SK-N-SH (cell line): ENCODE measurements around the gene DUSP2. TPM values are rescaled to one million over a fixed set of nuclear protein-coding genes. Genes with fewer than 3 reads are reported as not detected.

Experiments
- CTCF ChIA-PET: fragments of 300-600, 350-600 bp; formaldehyde crosslinking; extraction: SDS; loops from one replicate; lab custom pipeline; 2021; lab: Yijun Ruan, JAX
- POLR2A ChIA-PET: fragments of 350-600 bp; sonication (Branson Sonifier 250); formaldehyde crosslinking; extraction: SDS; loops from one replicate; lab custom pipeline; 2020; ENCODE audit warnings: antibody characterized with exemption, inconsistent platforms; lab: Yijun Ruan, JAX
- DNase-seq: peaks from one replicate; pipeline ENCODE4 v3.0.0; 2012
- H2AFZ ChIP-seq: fragments of 200-600 bp; sonication (generic); 2 replicates; pipeline ENCODE4 v1.8.1; 2016; ENCODE audit warnings: antibody characterized with exemption, mild to moderate bottlenecking, low read depth
- H3F3A ChIP-seq: fragments of 200-600 bp; sonication (generic); replicated peaks from 2 replicates; pipeline ENCODE3; 2016; ENCODE audit warnings: antibody characterized with exemption, mild to moderate bottlenecking; ENCODE audit not compliant: insufficient read depth
- H3K27ac ChIP-seq, 2 experiments: fragments of 200-500 bp in 1 of 2; fragments of 200-600 bp in 1 of 2; sonication (Bioruptor generic) in 1 of 2; sonication (generic), shearing (Covaris generic) in 1 of 2; 2 replicates each; pipeline versions ENCODE4 v1.5.1 to v1.6.1; 2014 to 2016; ENCODE audit warnings: low read depth in 2 of 2, inconsistent platforms in 1 of 2, low read length in 1 of 2, mild to moderate bottlenecking in 1 of 2, mixed read lengths in 1 of 2
- H3K27me3 ChIP-seq: fragments of 200-600 bp; sonication (generic), shearing (Covaris generic); 2 replicates; pipeline ENCODE4 v1.6.1; 2016; ENCODE audit warnings: mixed run types; ENCODE audit not compliant: insufficient read depth
- H3K36me3 ChIP-seq, 2 experiments: fragments of 200-500 bp in 1 of 2; fragments of 200-600 bp in 1 of 2; sonication (Bioruptor generic) in 1 of 2; sonication (generic) in 1 of 2; replicated peaks in 1 of 2; 2 replicates each; pipeline versions ENCODE3 to v1.5.1; 2014 to 2016; ENCODE audit warnings: low read length in 1 of 2, mild to moderate bottlenecking in 1 of 2; ENCODE audit not compliant: insufficient read depth in 2 of 2, control insufficient read depth in 1 of 2
- H3K4me1 ChIP-seq, 2 experiments: fragments of 200-500 bp in 1 of 2; fragments of 200-600 bp in 1 of 2; sonication (Bioruptor generic) in 1 of 2; sonication (generic), shearing (Covaris generic) in 1 of 2; 2 replicates each; pipeline versions ENCODE4 v1.5.1 to v1.6.1; 2014 to 2016; ENCODE audit warnings: low read depth in 1 of 2, low read length in 1 of 2, mixed run types in 1 of 2; ENCODE audit not compliant: insufficient read depth in 2 of 2, control insufficient read depth in 1 of 2
- H3K4me2 ChIP-seq: fragments of 200-600 bp; sonication (generic), shearing (Covaris generic); 2 replicates; pipeline ENCODE4 v1.6.1; 2017; ENCODE audit warnings: mixed run types
- H3K4me3 ChIP-seq, 2 experiments: fragments of 200-500 bp in 1 of 2; fragments of 200-600 bp in 1 of 2; sonication (Bioruptor generic) in 1 of 2; sonication (generic), shearing (Covaris generic) in 1 of 2; 2 replicates each; pipeline versions ENCODE4 v1.5.1 to v1.8.1; 2014 to 2016; ENCODE audit warnings: low read depth in 2 of 2, inconsistent platforms in 1 of 2, low read length in 1 of 2, mild to moderate bottlenecking in 1 of 2, mixed read lengths in 1 of 2, moderate library complexity in 1 of 2
- H3K79me2 ChIP-seq: fragments of 200-600 bp; sonication (generic); 2 replicates; pipeline ENCODE4 v1.8.1; 2017; ENCODE audit warnings: mild to moderate bottlenecking; ENCODE audit not compliant: insufficient read depth
- H3K9ac ChIP-seq: fragments of 200-600 bp; sonication (generic); 2 replicates; pipeline ENCODE4 v1.6.1; 2017; ENCODE audit warnings: mixed run types
- H3K9me2 ChIP-seq: fragments of 200-600 bp; sonication (generic); 2 replicates; pipeline ENCODE4 v1.6.1; 2017; ENCODE audit warnings: mixed run types
- H3K9me3 ChIP-seq: fragments of 200-600 bp; sonication (generic); 2 replicates; pipeline ENCODE4 v1.6.1; 2017; ENCODE audit warnings: mixed run types, mild to moderate bottlenecking, moderate library complexity
- H4K20me1 ChIP-seq: fragments of 200-600 bp; sonication (generic); 2 replicates; pipeline ENCODE4 v1.6.1; 2017; ENCODE audit warnings: mild to moderate bottlenecking, mixed run types; ENCODE audit not compliant: insufficient read depth
- CHD2 ChIP-seq: fragments of 150-350 bp; IDR thresholded peaks from 2 replicates; pipeline ENCODE4 v1.6.1; 2018; ENCODE audit warnings: low read length; ENCODE audit not compliant: partially characterized antibody
- EZH2phosphoT487 ChIP-seq: fragments of 200-600 bp; sonication (generic); IDR thresholded peaks from 2 replicates; pipeline ENCODE4 v1.6.1; 2017; ENCODE audit warnings: low read depth, mixed run types, mild to moderate bottlenecking, antibody characterized with exemption, moderate library complexity, borderline replicate concordance
- FOSL2 ChIP-seq: IDR thresholded peaks from 2 replicates; pipeline ENCODE4 v1.4.0; 2012; ENCODE audit warnings: low read depth, mild to moderate bottlenecking, moderate library complexity, borderline replicate concordance
- FOXM1 ChIP-seq: IDR thresholded peaks from 2 replicates; pipeline ENCODE4 v1.4.0; 2012; ENCODE audit warnings: low read depth, mild to moderate bottlenecking
- GABPA ChIP-seq: IDR thresholded peaks from 2 replicates; pipeline ENCODE4 v1.4.0; 2012; ENCODE audit warnings: low read depth, mild to moderate bottlenecking
- JUND ChIP-seq: IDR thresholded peaks from 2 replicates; pipeline ENCODE4 v1.4.0; 2012
- MAX ChIP-seq: IDR thresholded peaks from 2 replicates; pipeline ENCODE4 v1.4.0; 2012; ENCODE audit warnings: low read depth
- MXI1 ChIP-seq: IDR thresholded peaks from 2 replicates; pipeline ENCODE4 v1.6.1; 2012; ENCODE audit warnings: mild to moderate bottlenecking, low read depth, low read length, improper control_type of control experiment
- NFIC ChIP-seq: IDR thresholded peaks from 2 replicates; pipeline ENCODE4 v1.4.0; 2012; ENCODE audit warnings: borderline replicate concordance
- PBX3 ChIP-seq: IDR thresholded peaks from 2 replicates; pipeline ENCODE4; 2012
- RCOR1 ChIP-seq: fragments of 150-350 bp; IDR thresholded peaks from 2 replicates; pipeline ENCODE4 v1.6.1; 2017; ENCODE audit warnings: antibody characterized with exemption, low read length
- RFX5 ChIP-seq: IDR thresholded peaks from 2 replicates; pipeline ENCODE4 v1.6.1; 2012; ENCODE audit warnings: mild to moderate bottlenecking, improper control_type of control experiment, low read length
- RXRA ChIP-seq: IDR thresholded peaks from 2 replicates; pipeline ENCODE4 v1.4.0; 2012; ENCODE audit warnings: low read depth, mild to moderate bottlenecking, borderline replicate concordance
- TEAD4 ChIP-seq: IDR thresholded peaks from 2 replicates; pipeline ENCODE4 v1.4.0; 2012; ENCODE audit warnings: mild to moderate bottlenecking, borderline replicate concordance; ENCODE audit not compliant: insufficient read depth
- WGBS: methylation state at CpG from one replicate; pipeline ENCODE4 v1.1.6; 2017; ENCODE audit warnings: low lambda C conversion rate; 5-methylcytosine and 5-hydroxymethylcytosine counted together
- polyA plus RNA-seq, 3 experiments: library from polyadenylated mRNA; depleted of rRNA; stranded (reverse); fragments of >200 nt; gene quantifications; 2 replicates each; pipeline ENCODE4 v1.2.3, GENCODE V29; 2012

DUSP2 gene
- polyA plus RNA-seq, 1 of the 3 experiments (the other 2 are of a cell fraction): 0.79 TPM

- CTCF ChIA-PET: interaction anchor here (1.0 to 2.5 kb wide), 2 partner anchors 50 to 102 kb away, joined by 8 to 12 read pairs; no protein-coding TSS in a partner anchor
These were observed 21.3 kb downstream of the DUSP2 start for GRCh38 chr2:96123936-96124335.

GRCh38 chr2:96123290-96123689, 21.9 kb downstream of the DUSP2 start:
- POLR2A ChIA-PET: no interaction called here
- H3F3A ChIP-seq: no peaks in the 10 kb centered on the region
- H3K4me3 ChIP-seq: no peak overlapping the region
- CTCF ChIA-PET: interaction anchor here (1.0 to 2.5 kb wide), 2 partner anchors 51 to 101 kb away, joined by 8 to 12 read pairs; no protein-coding TSS in a partner anchor
- no peaks in the 10 kb centered on the region for H3K9me2 ChIP-seq
- 86% methylated on average over 1 of the region's 1 CpG for WGBS
- TF ChIP-seq EZH2phosphoT487 (no peak), FOSL2 (no peak)
- H3K27me3 ChIP-seq: no peaks in the 10 kb centered on the region; the same call in 1 of the 2 replicates
- H3K9ac ChIP-seq: no peak overlapping the region
- DNase-seq: no peak
- peaks cover 0 to 3% of the 10 kb centered on the region in 2 experiments; a peak in 1 of 4 replicates for H3K4me1 ChIP-seq
- no peak overlapping the region for H3K27ac ChIP-seq
- H3K9me3 ChIP-seq: no peaks in the 10 kb centered on the region
- no peak overlapping the region for H3K4me2 ChIP-seq
- H4K20me1 ChIP-seq: no peaks in the 10 kb centered on the region
- H2AFZ ChIP-seq: no peak overlapping the region
- no peaks in the 10 kb centered on the region for H3K36me3 ChIP-seq
- no peaks in the 10 kb centered on the region for H3K79me2 ChIP-seq

More at GRCh38 chr2:96123936-96124335, 21.3 kb downstream of the DUSP2 start:
- H3K36me3 ChIP-seq: no peaks in the 10 kb centered on the region
- H3K9ac ChIP-seq: no peak overlapping the region
- H3K4me3 ChIP-seq: no peak overlapping the region
- H3K4me2 ChIP-seq: no peak overlapping the region
- TF ChIP-seq TEAD4: no peak
- TF ChIP-seq GABPA: no peak
- TF ChIP-seq MXI1: no peak
- no peak for TF ChIP-seq RXRA
- no peak for TF ChIP-seq JUND
- no peak for TF ChIP-seq RCOR1
- TF ChIP-seq FOXM1: no peak
- no peak for TF ChIP-seq PBX3
- no peak for TF ChIP-seq MAX
- TF ChIP-seq CHD2: no peak
- TF ChIP-seq NFIC: no peak
- TF ChIP-seq RFX5: no peak
- H3K79me2 ChIP-seq: no peaks in the 10 kb centered on the region
- H3K27ac ChIP-seq: no peak overlapping the region
- no peak for DNase-seq
- no peak overlapping the region for H2AFZ ChIP-seq
- H3K9me2 ChIP-seq: no peaks in the 10 kb centered on the region
- no peaks in the 10 kb centered on the region for H3F3A ChIP-seq
- WGBS: 80% methylated on average over 1 of the region's 11 CpGs
- H4K20me1 ChIP-seq: no peaks in the 10 kb centered on the region
- no peaks in the 10 kb centered on the region for H3K9me3 ChIP-seq
- H3K27me3 ChIP-seq: no peaks in the 10 kb centered on the region; the same call in 1 of the 2 replicates
- POLR2A ChIA-PET: no interaction called here
- H3K4me1 ChIP-seq: no peaks in the 10 kb centered on the region; a peak in 1 of 4 replicates
